Stimulated activated CD4-positive, alpha-beta T cell treated with anti-CD3 and anti-CD28 coated beads, Interleukin-1b, Interleukin-23, amount 100 ng/mL, for 1 hour (primary cell): ENCODE data around the gene LRIG1.

Experiments used
- DNase-seq, 2 donors: peaks; one replicate each; pipeline ENCODE4 v3.0.0-alpha.2; 2020; ENCODE audit warnings: low read depth in 2 of 2

The LRIG1 gene

DNA sequence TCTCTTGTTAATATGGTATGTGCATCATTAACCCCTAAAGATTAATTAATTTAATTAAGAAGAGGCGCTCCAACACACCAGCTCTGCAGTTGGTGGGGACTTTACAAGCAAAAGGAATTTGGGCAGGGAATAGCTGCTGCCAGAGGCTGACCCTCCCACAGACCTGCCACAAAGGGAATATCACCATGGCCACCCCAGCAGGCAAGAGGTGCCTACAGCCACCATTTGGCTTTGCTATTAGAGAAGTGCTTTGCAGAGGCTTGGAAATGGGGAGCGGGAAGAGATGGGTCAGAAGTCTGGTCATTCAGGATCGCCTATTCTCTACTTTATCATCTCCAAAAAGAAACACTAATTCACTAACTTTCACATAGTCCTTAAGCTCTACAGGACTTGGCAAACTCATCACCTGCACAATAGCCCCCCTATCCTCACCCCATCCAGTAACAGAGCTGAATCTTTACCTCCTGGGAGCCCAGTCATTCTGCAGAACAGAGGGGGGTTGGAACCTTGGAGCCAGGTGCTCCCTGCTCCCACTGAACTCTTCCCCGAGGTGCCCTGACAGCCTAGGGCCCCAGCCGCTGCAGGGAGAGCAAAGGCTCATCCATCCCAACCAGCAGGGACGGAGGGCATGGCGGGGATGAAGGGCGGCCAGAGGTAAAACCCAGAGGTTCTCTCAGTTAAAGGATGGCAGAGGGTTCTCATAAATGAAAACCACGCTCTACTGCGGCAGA, 29.7 kb downstream of the LRIG1 start:
- DNase-seq = no peak

- DNase-seq = no peak
These were observed 30.5 kb downstream of the LRIG1 start for GRCh38 chr3:66470285-66470684.

- no peak for DNase-seq
These were observed 31.6 kb downstream of the LRIG1 start for GRCh38 chr3:66469220-66469640.

DNA sequence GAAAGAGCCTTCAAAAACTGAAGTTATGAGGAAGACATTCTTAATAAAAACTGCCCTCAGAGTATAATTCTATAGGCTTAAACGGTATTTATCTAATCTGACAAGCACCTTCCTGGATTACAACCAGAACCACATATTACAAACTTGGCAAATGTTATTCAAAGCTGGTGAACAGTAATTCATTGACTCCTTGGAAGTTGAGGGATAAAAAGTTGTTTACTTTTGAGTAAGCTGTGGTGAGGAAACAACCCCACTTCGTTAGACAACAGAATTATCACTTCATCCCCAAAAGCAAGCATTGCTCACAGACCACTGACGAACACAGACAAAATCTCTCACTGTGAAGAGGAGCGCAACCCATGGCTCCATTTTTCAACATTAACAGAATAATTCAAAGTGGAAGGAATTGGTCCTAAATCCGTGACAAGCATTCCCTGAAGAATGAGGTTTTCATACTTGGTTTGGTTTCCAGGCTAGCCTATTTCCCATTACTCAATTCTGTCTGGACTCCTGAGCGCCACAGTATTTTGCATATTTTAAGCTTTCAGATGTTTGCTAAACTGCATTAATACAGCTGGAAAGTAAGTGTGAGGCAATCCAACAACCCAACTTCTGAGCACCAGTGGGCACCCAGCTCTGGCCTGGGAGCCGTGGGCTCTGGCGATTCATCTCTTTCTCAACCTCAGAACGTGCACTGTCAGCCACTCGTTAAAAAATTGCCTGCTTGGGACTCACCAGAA, 32.7 kb downstream of the LRIG1 start:
- DNase-seq = no peak

GRCh38 chr3:66466606-66467270, 34.1 kb downstream of the LRIG1 start:
- no peak for DNase-seq

GRCh38 chr3:66465587-66465986, 35.2 kb downstream of the LRIG1 start:
- DNase-seq = no peak

GRCh38 chr3:66465034-66465433, 35.8 kb downstream of the LRIG1 start:
- DNase-seq = no peak

DNA sequence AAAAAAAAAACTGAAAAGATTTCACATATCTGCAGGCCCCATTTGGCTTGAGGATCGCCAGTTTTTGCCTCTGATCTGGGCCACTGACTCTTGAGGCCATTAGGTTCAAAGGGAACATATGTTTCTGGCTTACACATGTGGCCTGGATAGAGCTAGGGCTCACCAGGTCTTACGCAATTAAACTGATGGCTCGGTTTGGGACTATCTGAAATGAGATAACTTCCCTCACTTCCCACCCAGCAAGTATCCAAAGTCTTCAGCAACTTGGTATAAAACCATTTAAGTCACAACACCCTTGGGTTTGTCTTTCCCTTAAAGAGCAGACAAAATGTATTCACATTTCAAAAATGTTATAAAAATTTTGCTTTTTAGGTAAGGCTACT, 36.3 kb downstream of the LRIG1 start:
- DNase-seq = no peak

DNA sequence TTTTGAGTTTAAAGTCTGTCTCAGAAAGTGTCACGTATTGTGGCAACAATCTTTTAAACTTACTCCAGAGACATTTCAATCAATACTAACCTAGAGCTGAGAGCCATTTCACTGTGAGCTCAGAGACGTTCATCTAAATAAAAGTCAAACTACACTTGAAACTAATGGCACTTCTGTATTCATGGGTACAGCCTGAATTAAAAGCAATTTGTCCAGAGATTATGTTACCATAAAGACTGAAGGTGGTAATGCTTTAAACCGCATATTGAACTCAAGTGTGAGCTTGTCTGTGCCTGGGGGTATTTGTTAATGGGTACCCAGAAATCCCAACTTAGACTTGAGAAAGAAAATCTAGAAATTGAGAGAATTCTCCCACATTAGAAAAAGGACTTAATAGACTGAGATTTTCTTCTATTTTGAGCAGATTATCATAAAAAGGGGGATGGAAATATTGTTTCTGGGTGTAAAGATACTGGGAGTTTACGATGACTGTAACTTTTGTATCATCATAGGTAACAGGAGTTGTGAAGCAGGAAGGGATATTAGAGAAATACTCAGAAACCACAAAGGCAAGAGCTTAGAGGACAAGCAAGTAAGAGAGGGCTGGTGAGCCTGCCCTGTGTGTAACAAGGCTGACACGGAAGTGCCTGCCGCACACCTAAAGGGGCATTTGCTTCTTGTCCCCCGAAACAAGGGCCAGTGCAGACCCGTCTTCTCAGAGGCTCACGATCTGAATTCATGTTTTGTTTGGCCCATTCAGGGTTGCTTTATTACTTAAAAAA, 36.9 kb downstream of the LRIG1 start:
- no peak for DNase-seq

GRCh38 chr3:66463054-66463631, 37.7 kb downstream of the LRIG1 start:
- DNase-seq = no peak

GRCh38 chr3:66457252-66457651, 43.6 kb downstream of the LRIG1 start:
- no peak for DNase-seq

DNA sequence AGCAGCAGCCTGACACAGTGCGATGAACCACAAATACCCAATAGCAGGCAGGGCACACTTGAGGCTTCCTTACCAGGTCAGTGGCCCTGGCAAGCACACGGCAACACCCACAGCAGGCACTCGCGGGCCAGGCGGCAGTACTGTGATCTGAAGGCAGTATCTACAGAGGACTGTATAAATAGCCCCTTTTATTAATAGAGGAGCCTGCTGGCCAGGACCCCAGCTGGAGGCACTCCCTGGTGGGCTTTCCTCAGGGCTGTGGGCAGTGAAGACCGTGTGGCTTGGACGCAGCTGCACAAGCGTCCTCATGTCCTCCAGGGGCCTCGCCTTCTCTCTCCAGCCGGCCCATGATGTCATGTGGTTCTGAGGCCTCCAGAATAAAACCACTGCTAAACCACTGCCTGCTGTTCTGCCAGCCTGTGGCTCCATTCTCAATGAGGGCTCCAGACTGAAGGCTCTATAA, 44.1 kb downstream of the LRIG1 start:
- DNase-seq = no peak

DNA sequence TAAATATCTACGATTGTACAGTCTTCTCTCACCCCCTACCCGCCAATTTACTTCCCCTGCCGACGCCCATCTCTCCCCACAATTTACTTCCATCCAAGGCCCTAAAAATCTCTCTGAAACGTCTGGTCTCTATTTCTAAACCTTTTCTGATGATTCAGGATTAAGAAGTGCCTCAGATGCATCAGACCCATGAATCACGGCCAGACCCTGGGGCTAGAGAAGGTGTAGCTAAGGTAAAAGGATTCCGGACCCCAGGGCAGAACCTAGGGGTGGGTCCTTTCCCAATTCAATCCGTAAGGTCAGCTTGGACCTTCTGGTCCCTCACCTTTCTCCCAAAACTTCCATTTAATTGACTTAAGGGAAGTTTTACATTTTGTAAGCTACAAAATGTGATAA, 46.4 kb downstream of the LRIG1 start:
- DNase-seq = no peak

DNA sequence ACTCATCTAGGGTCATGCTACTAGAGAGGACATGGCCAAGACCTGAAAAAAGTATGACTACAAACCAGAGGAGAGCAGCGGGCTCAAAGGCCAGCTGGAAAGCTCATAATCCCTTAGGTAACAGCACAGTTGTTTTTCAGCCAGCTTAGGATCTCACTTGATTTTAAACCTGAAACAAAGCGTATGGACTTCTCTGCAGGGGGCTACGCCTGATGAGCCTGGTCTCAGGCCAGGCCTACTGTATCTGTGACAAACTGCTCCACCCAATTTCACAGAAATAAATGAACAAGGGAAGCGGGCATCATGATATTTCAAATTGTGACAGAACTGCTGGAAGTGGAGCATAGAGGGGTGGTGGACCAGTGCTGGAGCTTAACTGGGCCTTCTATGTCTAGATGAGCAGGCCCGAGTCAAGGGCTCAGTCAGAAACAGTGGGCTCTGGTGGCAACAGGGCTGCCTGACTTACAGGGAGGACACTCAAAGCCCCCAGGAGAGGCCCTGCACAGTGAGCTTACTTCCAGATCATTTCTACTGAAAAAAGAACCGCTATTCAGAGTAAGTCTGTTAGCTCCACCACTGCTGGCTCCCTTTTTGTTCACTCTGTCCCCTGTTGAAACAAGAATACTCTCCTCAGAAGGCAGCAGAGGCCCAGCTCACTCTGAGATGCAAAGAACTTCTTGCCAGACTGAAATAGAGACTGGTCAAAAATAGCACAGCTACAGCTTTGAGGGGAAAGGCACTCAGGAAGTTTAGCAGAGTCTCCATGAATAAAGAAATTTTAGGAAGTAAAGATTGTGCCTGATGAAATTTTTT, 47.0 kb downstream of the LRIG1 start:
- no peak for DNase-seq

DNA sequence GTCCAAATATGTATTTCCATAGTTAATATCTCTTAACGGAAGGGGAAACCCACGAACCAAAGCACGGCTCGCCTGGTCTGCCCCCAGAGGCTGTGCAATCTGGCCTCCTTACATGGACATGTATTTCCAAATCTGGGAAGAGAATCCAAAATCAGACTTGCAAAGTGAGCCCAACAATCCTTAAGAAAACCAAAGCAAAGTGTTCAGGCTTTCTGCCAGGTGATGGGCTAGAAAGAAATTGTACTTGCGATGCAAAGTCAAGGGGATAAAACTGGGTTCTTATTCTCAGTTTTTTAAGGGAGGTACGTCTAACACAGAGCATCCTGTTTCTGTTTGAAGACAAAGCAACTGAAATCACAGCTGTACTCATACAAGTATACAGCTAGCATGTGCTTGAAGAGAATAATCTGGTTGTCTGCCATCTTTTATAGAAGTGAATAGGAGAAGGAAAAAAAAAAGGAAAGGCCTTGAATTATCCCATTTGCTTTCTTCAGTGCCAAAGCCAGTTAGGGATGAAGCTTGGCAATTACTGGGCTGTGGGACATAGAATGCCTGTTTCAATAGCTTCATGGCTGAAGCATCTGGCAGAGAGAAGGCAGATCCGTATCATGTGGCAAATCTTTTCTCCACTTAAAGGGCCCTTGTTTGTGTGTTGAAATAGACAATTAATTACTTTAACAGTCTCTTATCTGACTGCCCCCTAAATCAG, 48.4 kb downstream of the LRIG1 start:
- DNase-seq = no peak

GRCh38 chr3:66451766-66452165, 49.1 kb downstream of the LRIG1 start:
- no peak for DNase-seq

- no peak for DNase-seq
These were observed 50.3 kb downstream of the LRIG1 start for GRCh38 chr3:66450390-66451022.

DNA sequence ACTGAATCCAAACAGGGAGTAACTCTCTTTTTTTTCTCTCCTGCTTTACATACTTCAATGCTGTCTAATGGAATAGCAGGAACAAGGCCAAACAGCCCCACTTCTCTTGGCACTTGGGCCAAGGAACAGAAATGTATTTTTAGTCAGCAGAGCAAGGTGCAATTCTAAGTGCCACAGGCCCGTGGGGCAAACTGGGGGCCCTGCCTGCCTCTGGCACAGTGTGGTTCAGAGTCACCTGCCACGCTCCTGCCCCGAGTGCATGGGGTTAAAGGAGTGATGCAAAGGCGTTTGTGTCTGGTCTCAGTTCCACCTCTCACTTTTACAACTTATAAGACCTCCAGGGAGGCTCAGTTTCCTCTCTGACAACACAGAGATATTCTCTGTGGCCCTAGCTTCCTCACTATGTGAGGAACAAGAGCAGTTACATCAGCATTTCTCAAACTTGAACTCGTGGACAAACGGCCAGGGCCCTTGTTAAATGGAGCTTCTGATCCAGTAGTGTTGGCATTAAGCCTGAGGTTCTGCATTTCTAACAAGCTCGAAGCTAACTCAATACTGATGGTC, 51.3 kb downstream of the LRIG1 start:
- DNase-seq = no peak

GRCh38 chr3:66444146-66444644, 56.6 kb downstream of the LRIG1 start:
- no peak for DNase-seq
